ENCODE results near the gene TANGO6. TPM values are rescaled to one million over a fixed set of nuclear protein-coding genes. Genes with fewer than 3 reads are reported as not detected.

The TANGO6 gene
- total RNA-seq (2021) = 15.8 and 18.0 TPM in 2 replicates
- Bru-seq, nascent RNA = percentile 61 among the genes with signal in this experiment
- percentile 54 among the genes with signal in this experiment for BruChase-seq, experiment 1, labeled RNA remaining after a 2-hour chase
- BruChase-seq, experiment 2, labeled RNA remaining after a 6-hour chase = percentile 63 among the genes with signal in this experiment
- long read RNA-seq, full-length matches to known transcripts = 17 of 23 reads
- long read RNA-seq, partial matches to known transcripts = 0 of 23 reads
- long read RNA-seq, other reads (novel, unspliced or antisense) = 6 of 23 reads

GRCh38 chr16:68843482-68844210 lies at the start of gene TANGO6:
TANGO6 (plus strand) TSS chr16:68843531; CDS start chr16:68843618, 87 bp downstream.
- ChIA-PET CTCF (interaction anchor here (0.6 to 1.0 kb wide), 5 partner anchors 10 to 316 kb away, joined by 3 to 6 read pairs (median 4); partner anchors contain the start of gene HAS3), POLR2A (ENCODE audit: low non-redundant PET) (interaction anchor here (0.7 kb wide), 2 partner anchors 289 to 357 kb away, joined by 3 to 4 read pairs; no protein-coding TSS in a partner anchor)
- Histone ChIP-seq H3K4me1 (ENCODE audit: insufficient read depth, low read length, poor library complexity, severe bottlenecking) (peaks cover 7% of the 10 kb centered on the region), H3K36me3 (ENCODE audit: insufficient read depth, low read length, poor library complexity, severe bottlenecking) (no peaks in the 10 kb centered on the region), H3K4me3 (ENCODE audit: low read depth, low read length, poor library complexity, severe bottlenecking) (peak within 1 kb of the TSS; percentile 72), H3K27ac (ENCODE audit: low read depth, low read length, poor library complexity, severe bottlenecking) (peak within 1 kb of the TSS; percentile 93), H3K27me3 (replicated peaks; ENCODE audit: insufficient read depth, low read depth, low read length, poor library complexity) (no peaks in the 10 kb centered on the region), H3K9me3 (ENCODE audit: low read depth, low read length, poor library complexity, severe bottlenecking) (no peaks in the 10 kb centered on the region)
- intact Hi-C loops (cut with micrococcal nuclease; ENCODE audit: unreplicated experiment) = loop anchor here (1.0 to 2.0 kb wide), 2 partner anchors 281 to 315 kb away; no protein-coding TSS in a partner anchor
- TF ChIP-seq CTCF (conservative IDR thresholded peaks at IDR 0.05; ENCODE audit: low read depth, low read length) (peak; percentile 64), EZH2 (IDR thresholded peaks at IDR 0.05; ENCODE audit: borderline replicate concordance, low read depth, low read length, poor library complexity, severe bottlenecking) (no peak)
- DNase-seq (ENCODE audit: low spot score) = peak; percentile 91
- no TSS peak for BruUV-seq (replicated peaks)

- Histone ChIP-seq H3K36me3 (ENCODE audit: insufficient read depth, low read length, poor library complexity, severe bottlenecking) (no peaks in the 10 kb centered on the region), H3K27me3 (replicated peaks; ENCODE audit: insufficient read depth, low read depth, low read length, poor library complexity) (no peaks in the 10 kb centered on the region), H3K4me3 (ENCODE audit: low read depth, low read length, poor library complexity, severe bottlenecking) (no peak overlapping the region), H3K9me3 (ENCODE audit: low read depth, low read length, poor library complexity, severe bottlenecking) (no peaks in the 10 kb centered on the region), H3K27ac (ENCODE audit: low read depth, low read length, poor library complexity, severe bottlenecking) (no peak overlapping the region), H3K4me1 (ENCODE audit: insufficient read depth, low read length, poor library complexity, severe bottlenecking) (no peaks in the 10 kb centered on the region)
- intact Hi-C loops (cut with micrococcal nuclease; ENCODE audit: unreplicated experiment) = no loop called here
- POLR2A ChIA-PET (ENCODE audit: low non-redundant PET) = no interaction called here
- no peak for DNase-seq (ENCODE audit: low spot score)
- CTCF ChIA-PET = interaction anchor here (0.6 kb wide), 1 partner anchor 30 kb away, joined by 3 read pairs; no protein-coding TSS in a partner anchor
- TF ChIP-seq CTCF (conservative IDR thresholded peaks at IDR 0.05; ENCODE audit: low read depth, low read length) = no peak
- TF ChIP-seq EZH2 (IDR thresholded peaks at IDR 0.05; ENCODE audit: borderline replicate concordance, low read depth, low read length, poor library complexity, severe bottlenecking) = no peak
- BruUV-seq (replicated peaks) = no TSS peak
These were observed 44.9 kb upstream of the TANGO6 start for GRCh38 chr16:68798398-68798797.

- Histone ChIP-seq H3K4me1 (ENCODE audit: insufficient read depth, low read length, poor library complexity, severe bottlenecking) (no peaks in the 10 kb centered on the region), H3K27ac (ENCODE audit: low read depth, low read length, poor library complexity, severe bottlenecking) (no peak overlapping the region), H3K36me3 (ENCODE audit: insufficient read depth, low read length, poor library complexity, severe bottlenecking) (no peaks in the 10 kb centered on the region), H3K4me3 (ENCODE audit: low read depth, low read length, poor library complexity, severe bottlenecking) (no peak overlapping the region), H3K9me3 (ENCODE audit: low read depth, low read length, poor library complexity, severe bottlenecking) (no peaks in the 10 kb centered on the region), H3K27me3 (replicated peaks; ENCODE audit: insufficient read depth, low read depth, low read length, poor library complexity) (no peaks in the 10 kb centered on the region)
- TF ChIP-seq CTCF (conservative IDR thresholded peaks at IDR 0.05; ENCODE audit: low read depth, low read length) (peak; percentile 80), EZH2 (IDR thresholded peaks at IDR 0.05; ENCODE audit: borderline replicate concordance, low read depth, low read length, poor library complexity, severe bottlenecking) (no peak)
- ChIA-PET CTCF (no interaction called here), POLR2A (ENCODE audit: low non-redundant PET) (interaction anchor here (0.6 kb wide), 1 partner anchor 89 kb away, joined by 5 read pairs; no protein-coding TSS in a partner anchor)
- DNase-seq (ENCODE audit: low spot score) = peak; percentile 80
- intact Hi-C loops (cut with micrococcal nuclease; ENCODE audit: unreplicated experiment) = loop anchor here (1.0 to 2.0 kb wide), 2 partner anchors 96 to 272 kb away; no protein-coding TSS in a partner anchor
- no TSS peak for BruUV-seq (replicated peaks)
These were observed 43.0 kb upstream of the TANGO6 start for GRCh38 chr16:68800257-68800875.
